ENCODE measurements around the gene DMWD. TPM values are rescaled to one million over a fixed set of nuclear protein-coding genes. Genes with fewer than 3 reads are reported as not detected.

Gene DMWD
- total and polyA plus RNA-seq, 2 of the 13 experiments (the other 11 are each of a cell fraction or from before 2014, with no cell fraction given) = 10.3 to 14.9 TPM

DNA sequence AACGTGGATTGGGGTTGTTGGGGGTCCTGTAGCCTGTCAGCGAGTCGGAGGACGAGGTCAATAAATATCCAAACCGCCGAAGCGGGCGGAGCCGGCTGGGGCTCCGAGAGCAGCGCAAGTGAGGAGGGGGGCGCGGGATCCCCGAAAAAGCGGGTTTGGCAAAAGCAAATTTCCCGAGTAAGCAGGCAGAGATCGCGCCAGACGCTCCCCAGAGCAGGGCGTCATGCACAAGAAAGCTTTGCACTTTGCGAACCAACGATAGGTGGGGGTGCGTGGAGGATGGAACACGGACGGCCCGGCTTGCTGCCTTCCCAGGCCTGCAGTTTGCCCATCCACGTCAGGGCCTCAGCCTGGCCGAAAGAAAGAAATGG is 22.8 kb downstream of the DMWD start:
- H3K79me2 ChIP-seq (ENCODE audit: insufficient read depth, low read length) = peaks cover 3% of the 10 kb centered on the region
- no peak for ATAC-seq
- in situ Hi-C loops (cut with HindIII; ENCODE audit: extremely low pct_ligation_motif_present, low pct_unique_long_range_greater_than_20kb) = no loop called here
- no peaks in the 10 kb centered on the region for H3K9me3 ChIP-seq (ENCODE audit: low read length)
- FAIRE-seq = no peak
- ChIA-PET CTCF (ENCODE audit: low intra/inter-chr PET ratio, low total read pairs) (interaction anchor here (1.2 to 2.4 kb wide), 2 partner anchors 9 to 29 kb away, joined by 3 to 17 read pairs; no protein-coding TSS in a partner anchor), POLR2A (interaction anchor here (0.6 to 4.7 kb wide), 29 partner anchors 9 to 399 kb away, joined by 3 to 94 read pairs (median 8); partner anchors contain the start of genes CCDC61, DMPK, DMWD and FBXO46)
- H3K27ac ChIP-seq (ENCODE audit: extremely low read length, insufficient read depth, low read length) = peak overlapping the region; percentile 85
- no TSS peak for BruUV-seq (replicated peaks)
- H3K27me3 ChIP-seq (ENCODE audit: control insufficient read depth in 1 of 2, insufficient read depth in 2 of 2, low read length in 2 of 2) = no peaks in the 10 kb centered on the region
- H3K4me1 ChIP-seq (ENCODE audit: insufficient read depth, low read length) = peaks cover 21% of the 10 kb centered on the region
- H3K36me3 ChIP-seq (replicated peaks in 1 of 2; ENCODE audit: control insufficient read depth in 1 of 2, insufficient read depth in 2 of 2, low read length in 2 of 2) = no peaks in the 10 kb centered on the region
- DNase-seq (ENCODE audit: low spot score) = no peak
- H2AFZ ChIP-seq (ENCODE audit: low read length) = no peak overlapping the region
- peak overlapping the region; percentile 99 for H3K4me2 ChIP-seq (ENCODE audit: low read depth, low read length)
- WGBS (ENCODE audit: low lambda C conversion rate) = under 1% methylated on average over 21 of the region's 28 CpGs
- intact Hi-C loops (cut with micrococcal nuclease; ENCODE audit: unreplicated experiment) = loop anchor here (1.0 to 5.0 kb wide), 3 partner anchors 29 to 77 kb away; partner anchors contain the start of genes FBXO46, MEIOSIN and QPCTL
- H3K9ac ChIP-seq (ENCODE audit: insufficient read depth, low read depth, low read length) = peak overlapping the region; percentile 74
- H4K20me1 ChIP-seq (ENCODE audit: insufficient read depth, low read length) = no peaks in the 10 kb centered on the region
- H3K4me3 ChIP-seq (replicated peaks in 1 of 3; ENCODE audit: insufficient read depth in 1 of 3, low read depth in 2 of 3, low read length in 3 of 3) = peak overlapping the region; percentile 69 to 83 (median 70)
- TF ChIP-seq, protein P1, sequence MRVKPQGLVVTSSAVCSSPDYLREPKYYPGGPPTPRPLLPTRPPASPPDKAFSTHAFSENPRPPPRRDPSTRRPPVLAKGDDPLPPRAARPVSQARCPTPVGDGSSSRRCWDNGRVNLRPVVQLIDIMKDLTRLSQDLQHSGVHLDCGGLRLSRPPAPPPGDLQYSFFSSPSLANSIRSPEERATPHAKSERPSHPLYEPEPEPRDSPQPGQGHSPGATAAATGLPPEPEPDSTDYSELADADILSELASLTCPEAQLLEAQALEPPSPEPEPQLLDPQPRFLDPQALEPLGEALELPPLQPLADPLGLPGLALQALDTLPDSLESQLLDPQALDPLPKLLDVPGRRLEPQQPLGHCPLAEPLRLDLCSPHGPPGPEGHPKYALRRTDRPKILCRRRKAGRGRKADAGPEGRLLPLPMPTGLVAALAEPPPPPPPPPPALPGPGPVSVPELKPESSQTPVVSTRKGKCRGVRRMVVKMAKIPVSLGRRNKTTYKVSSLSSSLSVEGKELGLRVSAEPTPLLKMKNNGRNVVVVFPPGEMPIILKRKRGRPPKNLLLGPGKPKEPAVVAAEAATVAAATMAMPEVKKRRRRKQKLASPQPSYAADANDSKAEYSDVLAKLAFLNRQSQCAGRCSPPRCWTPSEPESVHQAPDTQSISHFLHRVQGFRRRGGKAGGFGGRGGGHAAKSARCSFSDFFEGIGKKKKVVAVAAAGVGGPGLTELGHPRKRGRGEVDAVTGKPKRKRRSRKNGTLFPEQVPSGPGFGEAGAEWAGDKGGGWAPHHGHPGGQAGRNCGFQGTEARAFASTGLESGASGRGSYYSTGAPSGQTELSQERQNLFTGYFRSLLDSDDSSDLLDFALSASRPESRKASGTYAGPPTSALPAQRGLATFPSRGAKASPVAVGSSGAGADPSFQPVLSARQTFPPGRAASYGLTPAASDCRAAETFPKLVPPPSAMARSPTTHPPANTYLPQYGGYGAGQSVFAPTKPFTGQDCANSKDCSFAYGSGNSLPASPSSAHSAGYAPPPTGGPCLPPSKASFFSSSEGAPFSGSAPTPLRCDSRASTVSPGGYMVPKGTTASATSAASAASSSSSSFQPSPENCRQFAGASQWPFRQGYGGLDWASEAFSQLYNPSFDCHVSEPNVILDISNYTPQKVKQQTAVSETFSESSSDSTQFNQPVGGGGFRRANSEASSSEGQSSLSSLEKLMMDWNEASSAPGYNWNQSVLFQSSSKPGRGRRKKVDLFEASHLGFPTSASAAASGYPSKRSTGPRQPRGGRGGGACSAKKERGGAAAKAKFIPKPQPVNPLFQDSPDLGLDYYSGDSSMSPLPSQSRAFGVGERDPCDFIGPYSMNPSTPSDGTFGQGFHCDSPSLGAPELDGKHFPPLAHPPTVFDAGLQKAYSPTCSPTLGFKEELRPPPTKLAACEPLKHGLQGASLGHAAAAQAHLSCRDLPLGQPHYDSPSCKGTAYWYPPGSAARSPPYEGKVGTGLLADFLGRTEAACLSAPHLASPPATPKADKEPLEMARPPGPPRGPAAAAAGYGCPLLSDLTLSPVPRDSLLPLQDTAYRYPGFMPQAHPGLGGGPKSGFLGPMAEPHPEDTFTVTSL (CRISPR knock-in tag; IDR thresholded peaks at IDR 0.05; ENCODE audit: borderline replicate concordance) = no peak
- TF ChIP-seq MEF2D (CRISPR knock-in tag; IDR thresholded peaks at IDR 0.05) = 0 out of 2 replicates have a peak, but pooled peaks have one; percentile 25
- peak; percentile 43; the same call in 1 of the 2 replicates for TF ChIP-seq ZSCAN29 (CRISPR knock-in tag; conservative IDR thresholded peaks at IDR 0.05)
- TF ChIP-seq, protein P2, sequence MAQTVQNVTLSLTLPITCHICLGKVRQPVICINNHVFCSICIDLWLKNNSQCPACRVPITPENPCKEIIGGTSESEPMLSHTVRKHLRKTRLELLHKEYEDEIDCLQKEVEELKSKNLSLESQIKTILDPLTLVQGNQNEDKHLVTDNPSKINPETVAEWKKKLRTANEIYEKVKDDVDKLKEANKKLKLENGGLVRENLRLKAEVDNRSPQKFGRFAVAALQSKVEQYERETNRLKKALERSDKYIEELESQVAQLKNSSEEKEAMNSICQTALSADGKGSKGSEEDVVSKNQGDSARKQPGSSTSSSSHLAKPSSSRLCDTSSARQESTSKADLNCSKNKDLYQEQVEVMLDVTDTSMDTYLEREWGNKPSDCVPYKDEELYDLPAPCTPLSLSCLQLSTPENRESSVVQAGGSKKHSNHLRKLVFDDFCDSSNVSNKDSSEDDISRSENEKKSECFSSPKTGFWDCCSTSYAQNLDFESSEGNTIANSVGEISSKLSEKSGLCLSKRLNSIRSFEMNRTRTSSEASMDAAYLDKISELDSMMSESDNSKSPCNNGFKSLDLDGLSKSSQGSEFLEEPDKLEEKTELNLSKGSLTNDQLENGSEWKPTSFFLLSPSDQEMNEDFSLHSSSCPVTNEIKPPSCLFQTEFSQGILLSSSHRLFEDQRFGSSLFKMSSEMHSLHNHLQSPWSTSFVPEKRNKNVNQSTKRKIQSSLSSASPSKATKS (CRISPR knock-in tag; IDR thresholded peaks at IDR 0.05) = no peak
- TF ChIP-seq REL (CRISPR knock-in tag; conservative IDR thresholded peaks at IDR 0.05) = 0 out of 2 replicates have a peak, but pooled peaks have one; percentile 13
- 0 out of 2 replicates have a peak, but pooled peaks have one; percentile 3 for TF ChIP-seq ZNF556 (CRISPR knock-in tag; IDR thresholded peaks at IDR 0.05; ENCODE audit: borderline replicate concordance)
- peak; percentile 18; the same call in 1 of the 2 replicates for TF ChIP-seq SMAD3 (CRISPR knock-in tag; IDR thresholded peaks at IDR 0.05)
- TF ChIP-seq, protein P3, sequence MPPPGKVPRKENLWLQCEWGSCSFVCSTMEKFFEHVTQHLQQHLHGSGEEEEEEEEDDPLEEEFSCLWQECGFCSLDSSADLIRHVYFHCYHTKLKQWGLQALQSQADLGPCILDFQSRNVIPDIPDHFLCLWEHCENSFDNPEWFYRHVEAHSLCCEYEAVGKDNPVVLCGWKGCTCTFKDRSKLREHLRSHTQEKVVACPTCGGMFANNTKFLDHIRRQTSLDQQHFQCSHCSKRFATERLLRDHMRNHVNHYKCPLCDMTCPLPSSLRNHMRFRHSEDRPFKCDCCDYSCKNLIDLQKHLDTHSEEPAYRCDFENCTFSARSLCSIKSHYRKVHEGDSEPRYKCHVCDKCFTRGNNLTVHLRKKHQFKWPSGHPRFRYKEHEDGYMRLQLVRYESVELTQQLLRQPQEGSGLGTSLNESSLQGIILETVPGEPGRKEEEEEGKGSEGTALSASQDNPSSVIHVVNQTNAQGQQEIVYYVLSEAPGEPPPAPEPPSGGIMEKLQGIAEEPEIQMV (CRISPR knock-in tag; IDR thresholded peaks at IDR 0.05; ENCODE audit: low read depth) = no peak
- TF ChIP-seq NAIF1 (CRISPR knock-in tag; IDR thresholded peaks at IDR 0.05; ENCODE audit: borderline replicate concordance) = 0 out of 2 replicates have a peak, but pooled peaks have one; percentile 18
- no peak for TF ChIP-seq LCORL (IDR thresholded peaks at IDR 0.05)
- no peak for TF ChIP-seq LCORL (CRISPR knock-in tag; IDR thresholded peaks at IDR 0.05)
- TF ChIP-seq ZMAT3 (CRISPR knock-in tag; conservative IDR thresholded peaks at IDR 0.05) = 0 out of 2 replicates have a peak, but pooled peaks have one; percentile 13
